ENCODE measurements around the gene PAGE5. TPM values are rescaled to one million over a fixed set of nuclear protein-coding genes. Genes with fewer than 3 reads are reported as not detected.

The PAGE5 gene
- not detected for polyA plus RNA-seq (ENCODE audit: insufficient read length)

- no peak for DNase-seq
Observed at GRCh38 chrX:55220119-55220794, at the start of gene PAGE5. PAGE5 (plus strand) TSS chrX:55220346; CDS start chrX:55221383, 1,037 bp downstream.

- DNase-seq, result no peak
Observed at GRCh38 chrX:55187281-55187680, 32.9 kb upstream of the PAGE5 start.

- DNase-seq, result no peak
Observed at GRCh38 chrX:55196688-55197087, 23.5 kb upstream of the PAGE5 start.

- no peak for DNase-seq
Observed at GRCh38 chrX:55201930-55202579, 18.1 kb upstream of the PAGE5 start.

GRCh38 chrX:55206162-55206941 lies 13.8 kb upstream of the PAGE5 start:
- DNase-seq, result no peak

GRCh38 chrX:55210931-55211677 lies 9.0 kb upstream of the PAGE5 start:
- no peak for DNase-seq

GRCh38 chrX:55213381-55213780 lies 6.8 kb upstream of the PAGE5 start:
- no peak for DNase-seq

GRCh38 chrX:55240788-55241340 lies 20.7 kb downstream of the PAGE5 start:
- DNase-seq, result no peak

- DNase-seq, result no peak
Observed at GRCh38 chrX:55253528-55253927, 33.4 kb downstream of the PAGE5 start.

GRCh38 chrX:55260806-55261205 lies 40.7 kb downstream of the PAGE5 start:
- no peak for DNase-seq

GRCh38 chrX:55264816-55265215 lies 44.7 kb downstream of the PAGE5 start, which contains the start of gene PAGE3:
PAGE3 (minus strand) TSS chrX:55264916; CDS start chrX:55263903, 1,013 bp downstream.
- DNase-seq, result no peak

Other genes with a start within 250 kb of the PAGE5 start
- gene PFKFB1, start 226.2 kb upstream of the PAGE5 start, polyA plus RNA-seq (ENCODE audit: insufficient read length), result 1.1 TPM
- gene APEX2, start 220.0 kb upstream of the PAGE5 start, polyA plus RNA-seq (ENCODE audit: insufficient read length), result 11.3 TPM
- gene ALAS2, start 189.4 kb upstream of the PAGE5 start, polyA plus RNA-seq (ENCODE audit: insufficient read length), result 14.7 TPM
- gene PAGE2B, start 145.3 kb upstream of the PAGE5 start, polyA plus RNA-seq (ENCODE audit: insufficient read length), result not detected
- not detected for gene PAGE2, start 131.3 kb upstream of the PAGE5 start, polyA plus RNA-seq (ENCODE audit: insufficient read length)
- gene PAGE3, start 44.6 kb downstream of the PAGE5 start, polyA plus RNA-seq (ENCODE audit: insufficient read length), result not detected
- gene MAGEH1, start 231.8 kb downstream of the PAGE5 start, polyA plus RNA-seq (ENCODE audit: insufficient read length), result 35.8 TPM

Data from hindlimb muscle (tissue), 1 donor.